ENCODE data around the gene CAPN14. TPM values are rescaled to one million over a fixed set of nuclear protein-coding genes. Genes with fewer than 3 reads are reported as not detected.

CAPN14 gene
- total RNA-seq, 1 donor from 2014 or later: 3.3 TPM

DNA sequence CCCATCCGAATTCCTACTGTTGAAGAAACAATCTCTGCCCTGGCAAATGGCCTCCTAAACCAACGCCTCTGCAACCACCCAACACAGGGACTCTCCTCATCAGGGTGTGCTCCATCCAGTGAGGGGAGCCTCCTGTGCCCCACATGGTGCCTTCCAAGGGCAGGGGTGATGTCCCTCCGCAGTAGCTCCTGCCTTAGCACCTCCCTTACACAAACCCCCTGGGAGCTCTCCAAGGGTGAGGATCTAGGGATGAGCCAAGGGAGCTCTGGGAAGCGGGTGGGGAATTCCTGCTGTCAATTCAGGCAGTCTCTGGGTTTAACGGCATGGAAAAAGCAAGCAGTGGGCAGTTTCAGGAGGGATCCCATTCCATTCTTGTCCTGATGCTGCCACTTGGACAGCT lies 82.8 kb downstream of the CAPN14 start:
- TF ChIP-seq, protein P1, sequence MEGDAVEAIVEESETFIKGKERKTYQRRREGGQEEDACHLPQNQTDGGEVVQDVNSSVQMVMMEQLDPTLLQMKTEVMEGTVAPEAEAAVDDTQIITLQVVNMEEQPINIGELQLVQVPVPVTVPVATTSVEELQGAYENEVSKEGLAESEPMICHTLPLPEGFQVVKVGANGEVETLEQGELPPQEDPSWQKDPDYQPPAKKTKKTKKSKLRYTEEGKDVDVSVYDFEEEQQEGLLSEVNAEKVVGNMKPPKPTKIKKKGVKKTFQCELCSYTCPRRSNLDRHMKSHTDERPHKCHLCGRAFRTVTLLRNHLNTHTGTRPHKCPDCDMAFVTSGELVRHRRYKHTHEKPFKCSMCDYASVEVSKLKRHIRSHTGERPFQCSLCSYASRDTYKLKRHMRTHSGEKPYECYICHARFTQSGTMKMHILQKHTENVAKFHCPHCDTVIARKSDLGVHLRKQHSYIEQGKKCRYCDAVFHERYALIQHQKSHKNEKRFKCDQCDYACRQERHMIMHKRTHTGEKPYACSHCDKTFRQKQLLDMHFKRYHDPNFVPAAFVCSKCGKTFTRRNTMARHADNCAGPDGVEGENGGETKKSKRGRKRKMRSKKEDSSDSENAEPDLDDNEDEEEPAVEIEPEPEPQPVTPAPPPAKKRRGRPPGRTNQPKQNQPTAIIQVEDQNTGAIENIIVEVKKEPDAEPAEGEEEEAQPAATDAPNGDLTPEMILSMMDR (IDR thresholded peaks at IDR 0.05): no peak
- ATAC-seq (ENCODE audit: low read depth): no peak
- ChIA-PET POLR2A (no interaction called here), CTCF (interaction anchor here (1.6 kb wide), 1 partner anchor 423 kb away, joined by 5 read pairs; no protein-coding TSS in a partner anchor)
- no peaks in the 10 kb centered on the region for H3K36me3 Mint-ChIP-seq (ENCODE audit: low read depth)
- peaks cover 8% of the 10 kb centered on the region for H3K4me1 Mint-ChIP-seq
- H3K27ac Mint-ChIP-seq: no peak overlapping the region
- intact Hi-C loops (cut with micrococcal nuclease): loop anchor here (10.0 kb wide), 1 partner anchor 990 kb away; the partner anchor contains the start of gene YPEL5
- H3K27me3 Mint-ChIP-seq: peaks cover 5% of the 10 kb centered on the region
- no peaks in the 10 kb centered on the region for H3K9me3 Mint-ChIP-seq
- H3K4me3 Mint-ChIP-seq: no peak overlapping the region
- DNase-seq: no peak

DNA sequence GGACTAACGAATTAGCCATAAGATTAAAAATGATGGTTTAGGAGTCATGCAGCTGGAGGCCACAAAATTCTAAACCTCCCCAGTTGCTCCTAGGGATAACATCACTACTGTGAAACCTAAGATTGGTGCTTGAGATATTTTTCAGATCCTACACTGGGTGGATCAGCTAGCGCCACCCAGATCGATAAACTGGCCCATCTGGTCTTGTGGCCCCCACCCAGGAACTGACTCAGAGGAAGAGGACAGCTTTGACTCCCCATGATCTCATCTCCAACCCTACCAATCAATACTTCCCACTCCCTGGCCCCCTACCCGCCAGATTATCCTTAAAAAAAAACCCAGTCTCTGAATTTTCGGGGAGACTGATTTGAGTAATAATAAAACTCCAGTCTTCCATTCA lies 84.5 kb downstream of the CAPN14 start:
- peaks cover 8% of the 10 kb centered on the region for H3K4me1 Mint-ChIP-seq
- POLR2A ChIA-PET: no interaction called here
- TF ChIP-seq, protein P1 (IDR thresholded peaks at IDR 0.05): no peak
- CTCF ChIA-PET: no interaction called here
- no peak overlapping the region for H3K4me3 Mint-ChIP-seq
- ATAC-seq (ENCODE audit: low read depth) (no peak), DNase-seq (no peak)
- H3K9me3 Mint-ChIP-seq: no peaks in the 10 kb centered on the region
- intact Hi-C loops (cut with micrococcal nuclease): loop anchor here (10.0 kb wide), 1 partner anchor 988 kb away; the partner anchor contains the start of gene YPEL5
- H3K27ac Mint-ChIP-seq: no peak overlapping the region
- no peaks in the 10 kb centered on the region for H3K36me3 Mint-ChIP-seq (ENCODE audit: low read depth)
- peaks cover 5% of the 10 kb centered on the region for H3K27me3 Mint-ChIP-seq

DNA sequence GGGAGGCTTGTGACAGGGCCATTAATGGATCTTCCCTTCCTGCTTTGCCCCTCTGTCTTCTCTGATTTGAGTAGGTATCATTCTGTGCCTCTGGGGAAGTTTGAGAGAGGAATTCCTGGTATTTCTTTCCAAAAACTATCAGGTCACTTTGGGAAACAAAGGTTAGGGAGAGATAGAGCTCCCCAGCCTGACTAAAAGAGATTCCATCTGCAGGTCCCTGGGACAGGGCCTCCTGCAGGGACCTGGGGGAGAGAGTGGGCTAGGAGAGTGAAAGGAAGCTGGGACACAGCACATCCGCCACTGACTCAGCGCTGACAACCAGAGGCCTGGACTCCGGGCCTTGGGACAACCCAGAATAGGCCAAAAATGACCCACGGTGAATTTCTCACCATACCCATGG lies 85.4 kb downstream of the CAPN14 start:
- intact Hi-C loops (cut with micrococcal nuclease): loop anchor here (10.0 kb wide), 1 partner anchor 987 kb away; the partner anchor contains the start of gene YPEL5
- ATAC-seq (ENCODE audit: low read depth): no peak
- H3K36me3 Mint-ChIP-seq (ENCODE audit: low read depth): no peaks in the 10 kb centered on the region
- peaks cover 3% of the 10 kb centered on the region for H3K27me3 Mint-ChIP-seq
- TF ChIP-seq, protein P1 (IDR thresholded peaks at IDR 0.05): no peak
- H3K27ac Mint-ChIP-seq: no peak overlapping the region
- no peak overlapping the region for H3K4me3 Mint-ChIP-seq
- H3K9me3 Mint-ChIP-seq: no peaks in the 10 kb centered on the region
- H3K4me1 Mint-ChIP-seq: peaks cover 5% of the 10 kb centered on the region
- DNase-seq: no peak
- ChIA-PET CTCF (no interaction called here), POLR2A (no interaction called here)

DNA sequence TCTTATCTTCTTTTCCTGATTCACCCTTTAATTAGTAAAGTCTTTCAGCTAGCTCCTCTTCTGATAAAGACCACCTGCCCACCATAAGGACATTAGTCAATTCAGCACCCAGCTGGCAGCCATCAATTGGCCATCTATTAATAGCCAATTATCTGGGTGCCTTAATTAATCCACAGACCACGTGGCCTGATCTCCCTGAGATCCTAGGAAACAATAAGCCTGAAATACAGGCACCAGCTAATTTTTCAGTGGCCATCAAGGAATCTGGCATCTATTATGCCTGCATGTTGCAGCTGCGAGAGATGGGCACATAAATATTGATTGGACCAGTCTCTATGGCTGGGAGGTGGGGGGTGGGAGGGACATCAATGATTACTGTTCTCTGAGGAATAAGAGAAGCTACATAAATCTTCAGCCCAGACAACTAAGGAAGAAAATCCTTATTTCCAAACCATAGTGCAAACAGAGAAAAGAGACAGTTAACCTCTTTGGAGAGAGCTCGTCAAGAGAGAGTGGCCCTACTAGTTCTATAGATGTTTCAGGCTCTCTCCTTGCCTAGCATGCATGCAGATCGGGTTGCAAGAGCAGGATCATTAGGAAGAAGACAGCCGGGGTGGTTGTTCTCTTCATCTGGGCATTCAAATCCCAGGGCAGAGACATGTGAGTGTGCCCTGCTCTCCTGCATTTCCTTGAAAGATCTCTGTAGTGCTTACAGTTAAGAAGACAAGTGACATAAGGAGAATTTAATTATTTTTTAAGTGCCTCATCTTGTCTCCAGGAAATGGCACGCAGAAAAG lies 87.7 kb downstream of the CAPN14 start:
- intact Hi-C loops (cut with micrococcal nuclease): loop anchor here (10.0 kb wide), 1 partner anchor 985 kb away; the partner anchor contains the start of gene YPEL5
- H3K4me1 Mint-ChIP-seq: no peaks in the 10 kb centered on the region
- no peak overlapping the region for H3K27ac Mint-ChIP-seq
- POLR2A ChIA-PET: interaction anchor here (0.5 kb wide), 1 partner anchor 260 kb away, joined by 3 read pairs; no protein-coding TSS in a partner anchor
- CTCF ChIA-PET: interaction anchor here (1.5 kb wide), 1 partner anchor 418 kb away, joined by 4 read pairs; no protein-coding TSS in a partner anchor
- H3K9me3 Mint-ChIP-seq: no peaks in the 10 kb centered on the region
- ATAC-seq (ENCODE audit: low read depth) (no peak), DNase-seq (no peak)
- H3K27me3 Mint-ChIP-seq: no peaks in the 10 kb centered on the region
- H3K4me3 Mint-ChIP-seq: no peak overlapping the region
- no peaks in the 10 kb centered on the region for H3K36me3 Mint-ChIP-seq (ENCODE audit: low read depth)
- TF ChIP-seq, protein P1 (IDR thresholded peaks at IDR 0.05): no peak

DNA sequence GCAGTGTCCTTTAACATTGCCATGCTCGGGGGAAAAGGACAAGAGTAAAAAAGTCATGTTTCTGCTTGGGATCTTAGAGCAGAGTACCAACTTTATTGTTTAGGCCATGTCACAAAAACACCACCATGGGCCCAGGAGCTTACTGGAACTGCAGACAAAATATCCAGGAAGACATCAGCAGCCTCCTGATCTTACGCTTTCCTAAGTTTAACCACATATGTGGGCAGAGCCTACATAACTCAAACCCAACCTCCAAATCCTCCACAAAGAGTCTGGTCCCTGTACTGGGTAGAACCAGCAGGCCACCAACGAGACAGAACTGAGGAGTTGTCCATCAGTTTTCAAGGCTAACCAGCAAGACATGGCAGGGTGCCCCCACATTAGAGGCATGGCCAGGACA lies 89.4 kb downstream of the CAPN14 start:
- CTCF ChIA-PET: no interaction called here
- no peak for ATAC-seq (ENCODE audit: low read depth)
- Mint-ChIP-seq H3K27ac (no peak overlapping the region), H3K9me3 (no peaks in the 10 kb centered on the region), H3K36me3 (ENCODE audit: low read depth) (no peaks in the 10 kb centered on the region), H3K4me3 (no peak overlapping the region), H3K4me1 (no peaks in the 10 kb centered on the region), H3K27me3 (no peaks in the 10 kb centered on the region)
- intact Hi-C loops (cut with micrococcal nuclease): no loop called here
- POLR2A ChIA-PET: no interaction called here
- DNase-seq: no peak
- TF ChIP-seq, protein P1 (IDR thresholded peaks at IDR 0.05): no peak

Data from activated B cell treated with CpG ODN at 0.5 μM for 24 hours (primary cell).